Fibroblast of lung (primary cell): ENCODE data around the gene NRG2. TPM values are rescaled to one million over a fixed set of nuclear protein-coding genes. Genes with fewer than 3 reads are reported as not detected.

Experiments
- DNase-seq, 2 donors: peaks; one replicate each; pipeline versions ENCODE4 v3.0.0 to v3.0.0-alpha.2; 2010; ENCODE audit warnings: low read depth in 2 of 2
- H2AFZ ChIP-seq: 2 replicates; pipeline ENCODE4 v1.5.1; 2012; ENCODE audit warnings: low read length, control low read depth, inconsistent platforms
- H3K27ac ChIP-seq: 2 replicates; pipeline ENCODE4 v1.5.1; 2011; ENCODE audit warnings: low read length, control low read depth; ENCODE audit not compliant: insufficient read depth
- H3K27me3 ChIP-seq: 2 replicates; pipeline ENCODE4 v1.5.1; 2011; ENCODE audit warnings: mild to moderate bottlenecking, low read length; ENCODE audit not compliant: control insufficient read depth, insufficient read depth
- H3K36me3 ChIP-seq: 2 replicates; pipeline ENCODE4 v1.5.1; 2011; ENCODE audit warnings: low read length; ENCODE audit not compliant: control insufficient read depth, insufficient read depth
- H3K4me1 ChIP-seq: 2 replicates; pipeline ENCODE4 v1.5.1; 2011; ENCODE audit warnings: low read length; ENCODE audit not compliant: control insufficient read depth, insufficient read depth; ENCODE audit errors: extremely low read depth
- H3K4me2 ChIP-seq: 2 replicates; pipeline ENCODE4 v1.5.1; 2011; ENCODE audit warnings: low read length, control low read depth; ENCODE audit not compliant: insufficient read depth; ENCODE audit errors: extremely low read depth
- H3K4me3 ChIP-seq, 4 experiments: fragments of 200-600 bp in 1 of 4; sonication (generic) in 1 of 4; replicated peaks in 1 of 4; 2 replicates each; pipeline ENCODE4 v1.5.1; 2011 to 2016; ENCODE audit warnings: low read length in 4 of 4, low read depth in 3 of 4, mild to moderate bottlenecking in 3 of 4, control low read depth in 2 of 4, inconsistent platforms in 1 of 4, mixed read lengths in 1 of 4; ENCODE audit not compliant: insufficient read depth in 1 of 4; ENCODE audit errors: control extremely low read depth in 1 of 4
- H3K79me2 ChIP-seq: 2 replicates; pipeline ENCODE4 v1.5.1; 2012; ENCODE audit warnings: mild to moderate bottlenecking, low read length, inconsistent platforms; ENCODE audit not compliant: control insufficient read depth, insufficient read depth
- H3K9ac ChIP-seq: 2 replicates; pipeline ENCODE4 v1.5.1; 2011; ENCODE audit warnings: mild to moderate bottlenecking, low read length, control low read depth; ENCODE audit not compliant: insufficient read depth
- H3K9me3 ChIP-seq: 2 replicates; pipeline ENCODE4 v1.5.1; 2012; ENCODE audit warnings: low read depth, low read length; ENCODE audit not compliant: control insufficient read depth, insufficient read depth
- H4K20me1 ChIP-seq: 2 replicates; pipeline ENCODE4 v1.5.1; 2011; ENCODE audit warnings: low read length; ENCODE audit not compliant: control insufficient read depth, insufficient read depth; ENCODE audit errors: extremely low read depth
- CTCF ChIP-seq, 2 donors: IDR thresholded peaks in 1 of 2; conservative IDR thresholded peaks in 1 of 2; 1 replicate in 1 of 2; 2 replicates in 1 of 2; pipeline ENCODE4 v1.5.1; 2011 to 2012; ENCODE audit warnings: low read length in 2 of 2, control low read depth in 1 of 2, inconsistent platforms in 1 of 2, low read depth in 1 of 2, mild to moderate bottlenecking in 1 of 2
- EZH2 ChIP-seq: IDR thresholded peaks from 2 replicates; pipeline ENCODE4 v1.5.1; 2012; ENCODE audit warnings: low read length, control low read depth, mild to moderate bottlenecking; ENCODE audit errors: missing control alignments
- polyA plus RNA-seq, 2 donors: library from polyadenylated mRNA; depleted of rRNA in 1 of 2; stranded (reverse) in 1 of 2; unstranded in 1 of 2; fragments of >200 nt; gene quantifications; 2 replicates each; pipeline ENCODE4 v1.2.1, GENCODE V29; 2011 to 2012; ENCODE audit warnings: missing spikeins in 1 of 2
- total RNA-seq: library from RNA; depleted of rRNA; stranded (reverse); fragments of >200 nt; gene quantifications from 2 replicates; pipeline ENCODE4 v1.2.1, GENCODE V29; 2014

Gene NRG2
- total and polyA plus RNA-seq, 2 donors (not counting 1 experiment from before 2014, with no cell fraction given) = 0.28 to 1.3 TPM

- H3K79me2 ChIP-seq = no peaks in the 10 kb centered on the region
- no peak overlapping the region for H3K4me2 ChIP-seq
- peaks cover 16% of the 10 kb centered on the region for H3K27me3 ChIP-seq
- H3K27ac ChIP-seq = no peak overlapping the region
- TF ChIP-seq EZH2 (no peak), CTCF (conservative IDR thresholded peaks at IDR 0.05 in 1 of 2, IDR thresholded peaks at IDR 0.05 in 1 of 2; ENCODE audit: low read depth in 1 of 2, low read length in 2 of 2) (no peak)
- no peaks in the 10 kb centered on the region for H3K36me3 ChIP-seq
- no peak overlapping the region for H3K9ac ChIP-seq
- no peaks in the 10 kb centered on the region for H3K4me1 ChIP-seq
- DNase-seq = no peak
- H4K20me1 ChIP-seq = no peaks in the 10 kb centered on the region
- no peak overlapping the region for H3K4me3 ChIP-seq
- no peaks in the 10 kb centered on the region for H3K9me3 ChIP-seq
- no peak overlapping the region for H2AFZ ChIP-seq
Observed at GRCh38 chr5:140023611-140024191, 19.4 kb downstream of the NRG2 start.

GRCh38 chr5:140020601-140021177, 22.4 kb downstream of the NRG2 start:
- H3K27me3 ChIP-seq = peaks cover 24% of the 10 kb centered on the region
- no peaks in the 10 kb centered on the region for H3K79me2 ChIP-seq
- H2AFZ ChIP-seq = no peak overlapping the region
- no peak for DNase-seq
- TF ChIP-seq CTCF (conservative IDR thresholded peaks at IDR 0.05 in 1 of 2, IDR thresholded peaks at IDR 0.05 in 1 of 2; ENCODE audit: low read depth in 1 of 2, low read length in 2 of 2) = no peak
- no peak for TF ChIP-seq EZH2
- no peaks in the 10 kb centered on the region for H4K20me1 ChIP-seq
- no peaks in the 10 kb centered on the region for H3K9me3 ChIP-seq
- no peak overlapping the region for H3K27ac ChIP-seq
- H3K4me2 ChIP-seq = no peak overlapping the region
- no peak overlapping the region for H3K4me3 ChIP-seq
- H3K4me1 ChIP-seq = no peaks in the 10 kb centered on the region
- no peaks in the 10 kb centered on the region for H3K36me3 ChIP-seq
- no peak overlapping the region for H3K9ac ChIP-seq

- no peak overlapping the region for H3K4me2 ChIP-seq
- no peak overlapping the region for H3K9ac ChIP-seq
- TF ChIP-seq CTCF (conservative IDR thresholded peaks at IDR 0.05 in 1 of 2, IDR thresholded peaks at IDR 0.05 in 1 of 2; ENCODE audit: low read depth in 1 of 2, low read length in 2 of 2) (no peak), EZH2 (no peak)
- no peaks in the 10 kb centered on the region for H3K79me2 ChIP-seq
- no peak for DNase-seq
- peaks cover 22% of the 10 kb centered on the region for H3K27me3 ChIP-seq
- H3K4me1 ChIP-seq = no peaks in the 10 kb centered on the region
- H3K36me3 ChIP-seq = no peaks in the 10 kb centered on the region
- H4K20me1 ChIP-seq = no peaks in the 10 kb centered on the region
- H3K4me3 ChIP-seq = no peak overlapping the region
- H2AFZ ChIP-seq = no peak overlapping the region
- H3K9me3 ChIP-seq = no peaks in the 10 kb centered on the region
- no peak overlapping the region for H3K27ac ChIP-seq
Observed at GRCh38 chr5:140018920-140019644, 24.0 kb downstream of the NRG2 start.
